ENCODE results near the gene PDE6B. TPM values are rescaled to one million over a fixed set of nuclear protein-coding genes. Genes with fewer than 3 reads are reported as not detected.

The PDE6B gene
- total and polyA plus RNA-seq, 2 experiments from 2014 or later = 3.4 to 5.0 TPM

DNA sequence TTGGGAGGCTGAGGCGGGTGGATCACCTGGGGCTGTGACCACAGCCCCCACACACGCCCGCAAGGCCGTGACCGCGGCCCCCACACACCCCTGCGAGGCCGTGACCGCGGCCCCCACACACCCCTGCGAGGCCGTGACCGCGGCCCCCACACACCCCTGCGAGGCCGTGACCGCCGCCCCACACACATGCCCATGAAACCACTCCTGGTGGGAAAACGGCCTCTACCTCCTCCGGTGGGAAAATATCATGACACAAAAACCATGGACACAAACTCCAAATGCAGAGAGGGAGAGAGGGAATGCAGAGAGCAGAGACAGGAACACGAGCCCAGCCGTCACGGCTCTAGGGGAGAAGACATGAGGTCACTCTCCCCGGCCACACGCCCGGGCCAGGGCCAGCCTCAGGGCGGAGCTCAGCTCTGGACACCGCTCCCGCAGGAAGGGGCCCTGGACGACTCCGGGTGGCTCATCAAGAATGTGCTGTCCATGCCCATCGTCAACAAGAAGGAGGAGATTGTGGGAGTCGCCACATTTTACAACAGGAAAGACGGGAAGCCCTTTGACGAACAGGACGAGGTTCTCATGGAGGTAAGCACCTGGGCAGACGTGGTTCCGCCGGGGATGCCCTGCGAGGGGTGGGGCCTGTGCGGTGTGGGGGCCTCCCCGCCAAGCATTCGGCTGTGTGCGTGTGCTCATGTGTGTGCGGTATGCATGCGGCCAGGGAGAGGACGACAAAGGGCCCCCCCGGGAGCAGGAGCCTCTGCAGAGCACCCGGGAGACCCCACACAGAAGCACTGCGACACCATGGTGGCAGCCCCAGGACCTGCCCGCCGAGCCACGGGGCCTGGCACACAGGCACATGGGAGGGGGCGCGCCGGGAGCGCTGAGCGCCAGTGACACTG, 31.3 kb downstream of the PDE6B start:
- Histone ChIP-seq H2AFZ (no peak overlapping the region), H3K36me3 (ENCODE audit: insufficient read depth) (no peaks in the 10 kb centered on the region), H3K4me1 (ENCODE audit: insufficient read depth) (no peaks in the 10 kb centered on the region), H3K79me2 (replicated peaks; ENCODE audit: insufficient read depth) (no peaks in the 10 kb centered on the region), H4K20me1 (replicated peaks; ENCODE audit: insufficient read depth) (no peaks in the 10 kb centered on the region; the same call in 1 of the 2 replicates), H3K27ac (ENCODE audit: low read depth) (no peak overlapping the region), H3K4me2 (no peak overlapping the region), H3F3A (replicated peaks; ENCODE audit: low read depth) (0 out of 2 replicates have a peak, but pooled peaks cover 2% of the 10 kb centered on the region), H3K9me2 (ENCODE audit: insufficient read depth) (no peaks in the 10 kb centered on the region), H3K4me3 (no peak overlapping the region), H3K27me3 (ENCODE audit: insufficient read depth) (no peaks in the 10 kb centered on the region)
- no peaks in the 10 kb centered on the region; the same call in 2 of the 3 replicates for H3K4me1 Mint-ChIP-seq
- peaks cover 12% of the 10 kb centered on the region for H3K36me3 Mint-ChIP-seq (ENCODE audit: low read depth)
- no peak for TF ChIP-seq CREB1 (CRISPR knock-in tag; IDR thresholded peaks at IDR 0.05; ENCODE audit: low read depth)
- TF ChIP-seq, protein P1, sequence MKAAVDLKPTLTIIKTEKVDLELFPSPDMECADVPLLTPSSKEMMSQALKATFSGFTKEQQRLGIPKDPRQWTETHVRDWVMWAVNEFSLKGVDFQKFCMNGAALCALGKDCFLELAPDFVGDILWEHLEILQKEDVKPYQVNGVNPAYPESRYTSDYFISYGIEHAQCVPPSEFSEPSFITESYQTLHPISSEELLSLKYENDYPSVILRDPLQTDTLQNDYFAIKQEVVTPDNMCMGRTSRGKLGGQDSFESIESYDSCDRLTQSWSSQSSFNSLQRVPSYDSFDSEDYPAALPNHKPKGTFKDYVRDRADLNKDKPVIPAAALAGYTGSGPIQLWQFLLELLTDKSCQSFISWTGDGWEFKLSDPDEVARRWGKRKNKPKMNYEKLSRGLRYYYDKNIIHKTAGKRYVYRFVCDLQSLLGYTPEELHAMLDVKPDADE (IDR thresholded peaks at IDR 0.05) = no peak
- TF ChIP-seq STAT1 (IDR thresholded peaks at IDR 0.05; ENCODE audit: unreplicated experiment) = no peak
- no peak for TF ChIP-seq EZH2phosphoT487 (IDR thresholded peaks at IDR 0.05; ENCODE audit: unreplicated experiment)
- TF ChIP-seq JUNB (IDR thresholded peaks at IDR 0.05; ENCODE audit: unreplicated experiment) = no peak
- TF ChIP-seq NANOG (IDR thresholded peaks at IDR 0.05; ENCODE audit: borderline replicate concordance) = no peak
- no peak for TF ChIP-seq EZH2 (IDR thresholded peaks at IDR 0.05; ENCODE audit: low read depth, unreplicated experiment)
- ATAC-seq = no peak
- no peak for DNase-seq (ENCODE audit: low spot score)
- H3K9me3 Mint-ChIP-seq = no peaks in the 10 kb centered on the region; the same call in 2 of the 3 replicates
- no peak overlapping the region for H3K27ac Mint-ChIP-seq
- H3K4me3 Mint-ChIP-seq = no peak overlapping the region
- H3K27me3 Mint-ChIP-seq (ENCODE audit: insufficient read depth, low read depth, poor library complexity) = peaks cover 10% of the 10 kb centered on the region

DNA sequence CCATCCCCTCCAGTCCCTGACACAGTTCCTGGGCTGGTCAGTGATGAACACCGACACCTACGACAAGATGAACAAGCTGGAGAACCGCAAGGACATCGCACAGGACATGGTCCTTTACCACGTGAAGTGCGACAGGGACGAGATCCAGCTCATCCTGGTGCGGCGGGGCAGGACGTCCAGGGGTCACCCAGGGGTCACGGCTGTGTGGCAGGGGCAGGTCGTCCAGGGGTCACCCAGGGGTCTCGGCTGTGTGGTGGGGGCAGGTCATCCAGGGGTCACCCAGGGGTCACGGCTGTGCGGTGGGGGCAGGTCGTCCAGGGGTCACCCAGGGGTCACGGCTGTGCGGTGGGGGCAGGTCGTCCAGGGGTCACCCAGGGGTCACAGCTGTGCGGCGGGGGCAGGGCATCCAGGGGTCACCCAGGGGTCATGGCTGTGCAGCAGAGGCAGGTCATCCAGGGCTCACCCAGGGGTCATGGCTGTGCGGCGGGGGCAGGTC, 32.0 kb downstream of the PDE6B start:
- no peak overlapping the region for H3K27ac ChIP-seq (ENCODE audit: low read depth)
- DNase-seq (ENCODE audit: low spot score) (no peak), ATAC-seq (no peak)
- H3K4me2 ChIP-seq = no peak overlapping the region
- no peaks in the 10 kb centered on the region for H3K9me2 ChIP-seq (ENCODE audit: insufficient read depth)
- H3K36me3 Mint-ChIP-seq (ENCODE audit: low read depth) = peaks cover 12% of the 10 kb centered on the region
- H3K27me3 Mint-ChIP-seq (ENCODE audit: insufficient read depth, low read depth, poor library complexity) = peaks cover 8% of the 10 kb centered on the region
- no peak overlapping the region for H2AFZ ChIP-seq
- H3K79me2 ChIP-seq (replicated peaks; ENCODE audit: insufficient read depth) = no peaks in the 10 kb centered on the region
- no peak overlapping the region for H3K27ac Mint-ChIP-seq
- TF ChIP-seq, protein P2, sequence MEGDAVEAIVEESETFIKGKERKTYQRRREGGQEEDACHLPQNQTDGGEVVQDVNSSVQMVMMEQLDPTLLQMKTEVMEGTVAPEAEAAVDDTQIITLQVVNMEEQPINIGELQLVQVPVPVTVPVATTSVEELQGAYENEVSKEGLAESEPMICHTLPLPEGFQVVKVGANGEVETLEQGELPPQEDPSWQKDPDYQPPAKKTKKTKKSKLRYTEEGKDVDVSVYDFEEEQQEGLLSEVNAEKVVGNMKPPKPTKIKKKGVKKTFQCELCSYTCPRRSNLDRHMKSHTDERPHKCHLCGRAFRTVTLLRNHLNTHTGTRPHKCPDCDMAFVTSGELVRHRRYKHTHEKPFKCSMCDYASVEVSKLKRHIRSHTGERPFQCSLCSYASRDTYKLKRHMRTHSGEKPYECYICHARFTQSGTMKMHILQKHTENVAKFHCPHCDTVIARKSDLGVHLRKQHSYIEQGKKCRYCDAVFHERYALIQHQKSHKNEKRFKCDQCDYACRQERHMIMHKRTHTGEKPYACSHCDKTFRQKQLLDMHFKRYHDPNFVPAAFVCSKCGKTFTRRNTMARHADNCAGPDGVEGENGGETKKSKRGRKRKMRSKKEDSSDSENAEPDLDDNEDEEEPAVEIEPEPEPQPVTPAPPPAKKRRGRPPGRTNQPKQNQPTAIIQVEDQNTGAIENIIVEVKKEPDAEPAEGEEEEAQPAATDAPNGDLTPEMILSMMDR (conservative IDR thresholded peaks at IDR 0.05; ENCODE audit: low read depth in 2 of 2) = no peak
- TF ChIP-seq ZNF331 (CRISPR knock-in tag; IDR thresholded peaks at IDR 0.05; ENCODE audit: low read depth) (no peak), STAT1 (IDR thresholded peaks at IDR 0.05; ENCODE audit: unreplicated experiment) (no peak), EZH2 (IDR thresholded peaks at IDR 0.05; ENCODE audit: low read depth, unreplicated experiment) (no peak)
- H3K9me3 Mint-ChIP-seq = no peaks in the 10 kb centered on the region; the same call in 2 of the 3 replicates
- no peaks in the 10 kb centered on the region; the same call in 2 of the 3 replicates for H3K4me1 Mint-ChIP-seq
- no peak overlapping the region for H3K4me3 ChIP-seq
- H3K4me1 ChIP-seq (ENCODE audit: insufficient read depth) = no peaks in the 10 kb centered on the region
- H4K20me1 ChIP-seq (replicated peaks; ENCODE audit: insufficient read depth) = no peaks in the 10 kb centered on the region; the same call in 1 of the 2 replicates
- no peak overlapping the region for H3K4me3 Mint-ChIP-seq
- 0 out of 2 replicates have a peak, but pooled peaks cover 2% of the 10 kb centered on the region for H3F3A ChIP-seq (replicated peaks; ENCODE audit: low read depth)
- H3K36me3 ChIP-seq (ENCODE audit: insufficient read depth) = no peaks in the 10 kb centered on the region
- no peaks in the 10 kb centered on the region for H3K27me3 ChIP-seq (ENCODE audit: insufficient read depth)

Data from GM23338 (cell line).